SH-SY5Y (cell line): Measurements from ENCODE around the gene OSBPL7.

Experiments
- GATA2 ChIP-seq: IDR thresholded peaks from 2 replicates; pipeline ENCODE4 v1.6.1; 2011; ENCODE audit warnings: mild to moderate bottlenecking, low read depth, low read length
- GATA3 ChIP-seq: IDR thresholded peaks from 2 replicates; pipeline ENCODE4 v1.6.1; 2011; ENCODE audit warnings: low read depth, mild to moderate bottlenecking, low read length, moderate library complexity

GRCh38 chr17:47807421-47807820, 14.2 kb downstream of the OSBPL7 start:
- TF ChIP-seq GATA2: no peak
- TF ChIP-seq GATA3: no peak
